Gastrocnemius medialis (tissue), 4 donors: Measurements from ENCODE around the gene GALNT13. TPM values are rescaled to one million over a fixed set of nuclear protein-coding genes. Genes with fewer than 3 reads are reported as not detected.

ENCODE experiments used
- ATAC-seq, 2 donors: fragments of 150-250 bp; one replicate each; pipeline ENCODE4 v1.9.1; 2016
- DNase-seq, 2 donors: peaks; one replicate each; pipeline ENCODE4 v3.0.0-alpha.2; 2019
- H3K27ac ChIP-seq, 4 donors: fragments of 200-600 bp; sonication (generic); 1 replicate in 1 of 4; 2 replicates in 3 of 4; pipeline ENCODE4 v1.5.1; 2016 to 2018; ENCODE audit warnings: mild to moderate bottlenecking in 2 of 4, moderate library complexity in 1 of 4
- H3K27me3 ChIP-seq, 3 donors: fragments of 200-600 bp; sonication (generic) in 2 of 3; 1 replicate in 1 of 3; 2 replicates in 2 of 3; pipeline versions ENCODE4 v1.5.1 to v1.6.0; 2016 to 2019; ENCODE audit warnings: mild to moderate bottlenecking in 1 of 3, moderate library complexity in 1 of 3
- H3K36me3 ChIP-seq, 2 donors: fragments of 200-600 bp; sonication (generic) in 1 of 2; one replicate each; pipeline ENCODE4 v1.5.1; 2017 to 2018
- H3K4me1 ChIP-seq, 2 donors: fragments of 200-600 bp; sonication (generic) in 1 of 2; one replicate each; pipeline ENCODE4 v1.5.1; 2016 to 2017; ENCODE audit warnings: mild to moderate bottlenecking in 2 of 2
- H3K4me3 ChIP-seq, 4 donors: fragments of 200-600 bp; sonication (generic) in 3 of 4; 1 replicate in 1 of 4; 2 replicates in 3 of 4; pipeline ENCODE4 v1.5.1; 2016 to 2019; ENCODE audit warnings: mild to moderate bottlenecking in 2 of 4
- H3K9me3 ChIP-seq, 3 donors: fragments of 200-600 bp; sonication (generic) in 2 of 3; 1 replicate in 1 of 3; 2 replicates in 2 of 3; pipeline ENCODE4 v1.5.1; 2016 to 2019
- CTCF ChIP-seq, 5 experiments: fragments of 450-650 bp in 3 of 5; fragments of 200-600 bp in 2 of 5; sonication (generic) in 2 of 5; IDR thresholded peaks in 4 of 5; conservative IDR thresholded peaks in 1 of 5; 1 replicate in 4 of 5; 2 replicates in 1 of 5; pipeline ENCODE4 v1.5.1; 2016 to 2019; ENCODE audit warnings: antibody characterized with exemption in 5 of 5, mild to moderate bottlenecking in 3 of 5, moderate library complexity in 3 of 5
- POLR2A ChIP-seq, 2 donors: fragments of 450-650 bp; IDR thresholded peaks; one replicate each; pipeline ENCODE4 v1.6.1; 2017; ENCODE audit warnings: antibody characterized with exemption in 2 of 2, mild to moderate bottlenecking in 2 of 2, moderate library complexity in 2 of 2
- in situ Hi-C, 4 donors: fragments of 200-750 bp; cut with MboI; loops; one replicate each; pipeline versions ENCODE4 v1.15.0 to v1.8.0; 2017; ENCODE audit warnings: low sequenced_read_pairs in 4 of 4
- intact Hi-C: fragments of 100-400 bp; cut with DNase I; formaldehyde crosslinking; loops from one replicate; pipeline ENCODE4 v1.15.1; 2023; ENCODE audit warnings: low total_unique reads
- total RNA-seq, 4 donors: library from RNA; depleted of rRNA; stranded (reverse); fragments of >200 nt; gene quantifications; one replicate each; pipeline versions ENCODE4 v1.1.0 to v1.2.3, GENCODE V29; 2016

The GALNT13 gene
- total RNA-seq, 4 donors from 2014 or later, result 0.10 TPM; not detected in 3

DNA sequence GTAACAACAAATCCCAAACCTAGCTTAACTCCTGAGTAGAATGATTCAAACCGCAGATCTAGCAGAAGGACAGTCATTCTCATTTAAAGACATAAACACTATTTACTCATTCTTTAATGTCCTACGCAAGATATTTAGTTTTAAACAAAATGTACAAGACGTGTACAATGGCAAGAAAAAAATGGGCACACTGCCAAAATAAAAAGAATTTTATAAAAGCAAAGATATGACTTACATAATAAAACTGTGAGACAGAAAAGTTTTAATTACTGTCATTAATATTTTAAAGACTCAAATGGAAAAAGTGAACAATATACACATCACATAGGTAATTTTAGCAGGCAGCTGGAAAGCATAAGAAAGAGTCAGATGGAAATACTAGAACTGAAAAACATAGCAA lies 157.8 kb downstream of the GALNT13 start:
- no peaks in the 10 kb centered on the region for H3K4me1 ChIP-seq
- ATAC-seq (no peak), DNase-seq (no peak)
- no peak overlapping the region for H3K4me3 ChIP-seq
- in situ Hi-C loops, result no loop called here
- TF ChIP-seq CTCF (IDR thresholded peaks at IDR 0.05 in 4 of 5, conservative IDR thresholded peaks at IDR 0.05 in 1 of 5), result no peak
- TF ChIP-seq POLR2A (IDR thresholded peaks at IDR 0.05), result no peak
- H3K27ac ChIP-seq, result no peak overlapping the region
- intact Hi-C loops, result no loop called here
- no peaks in the 10 kb centered on the region for H3K27me3 ChIP-seq
- no peaks in the 10 kb centered on the region for H3K36me3 ChIP-seq
- no peaks in the 10 kb centered on the region for H3K9me3 ChIP-seq

GRCh38 chr2:154032220-154032619 lies 160.5 kb downstream of the GALNT13 start:
- ATAC-seq (no peak), DNase-seq (no peak)
- Histone ChIP-seq H3K27me3 (no peaks in the 10 kb centered on the region), H3K9me3 (no peaks in the 10 kb centered on the region), H3K4me3 (no peak overlapping the region), H3K36me3 (no peaks in the 10 kb centered on the region), H3K27ac (no peak overlapping the region), H3K4me1 (no peaks in the 10 kb centered on the region)
- TF ChIP-seq CTCF (IDR thresholded peaks at IDR 0.05 in 4 of 5, conservative IDR thresholded peaks at IDR 0.05 in 1 of 5), result no peak
- TF ChIP-seq POLR2A (IDR thresholded peaks at IDR 0.05), result no peak
- intact Hi-C loops (no loop called here), in situ Hi-C loops (no loop called here)

DNA sequence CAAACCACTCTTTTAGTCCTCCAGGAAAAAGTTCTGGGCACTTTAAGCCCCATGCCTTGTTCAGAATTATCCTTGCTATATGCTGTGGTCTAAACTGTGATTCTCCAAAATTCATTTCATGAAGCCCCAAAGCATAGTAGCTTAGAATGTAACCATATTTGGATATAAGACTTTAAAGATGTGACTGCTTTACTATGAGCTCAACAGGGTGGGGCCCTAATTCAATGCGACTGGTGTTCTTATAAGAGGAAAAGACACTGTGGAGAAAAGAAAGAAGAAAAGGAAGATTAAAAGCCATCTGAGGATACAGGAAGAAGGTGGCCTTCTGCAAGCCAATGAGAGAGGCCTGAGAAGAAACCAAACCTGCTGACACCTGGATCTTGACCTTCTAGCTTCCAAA lies 174.8 kb downstream of the GALNT13 start:
- intact Hi-C loops, result no loop called here
- Histone ChIP-seq H3K4me3 (no peak overlapping the region), H3K4me1 (no peaks in the 10 kb centered on the region), H3K27ac (no peak overlapping the region), H3K27me3 (no peaks in the 10 kb centered on the region), H3K36me3 (no peaks in the 10 kb centered on the region), H3K9me3 (no peaks in the 10 kb centered on the region)
- TF ChIP-seq CTCF (IDR thresholded peaks at IDR 0.05 in 4 of 5, conservative IDR thresholded peaks at IDR 0.05 in 1 of 5) (no peak), POLR2A (IDR thresholded peaks at IDR 0.05) (no peak)
- ATAC-seq (no peak), DNase-seq (no peak)
- in situ Hi-C loops, result no loop called here

GRCh38 chr2:154048905-154049304 lies 177.2 kb downstream of the GALNT13 start:
- H3K4me3 ChIP-seq, result no peak overlapping the region
- H3K4me1 ChIP-seq, result no peaks in the 10 kb centered on the region
- intact Hi-C loops (no loop called here), in situ Hi-C loops (no loop called here)
- H3K27me3 ChIP-seq, result no peaks in the 10 kb centered on the region
- H3K36me3 ChIP-seq, result no peaks in the 10 kb centered on the region
- TF ChIP-seq POLR2A (IDR thresholded peaks at IDR 0.05) (no peak), CTCF (IDR thresholded peaks at IDR 0.05 in 4 of 5, conservative IDR thresholded peaks at IDR 0.05 in 1 of 5) (no peak)
- no peak for ATAC-seq
- no peaks in the 10 kb centered on the region for H3K9me3 ChIP-seq
- no peak for DNase-seq
- H3K27ac ChIP-seq, result no peak overlapping the region

- ATAC-seq (no peak), DNase-seq (no peak)
- no peak for TF ChIP-seq POLR2A (IDR thresholded peaks at IDR 0.05)
- no peak for TF ChIP-seq CTCF (IDR thresholded peaks at IDR 0.05 in 4 of 5, conservative IDR thresholded peaks at IDR 0.05 in 1 of 5)
- intact Hi-C loops (no loop called here), in situ Hi-C loops (no loop called here)
- Histone ChIP-seq H3K36me3 (no peaks in the 10 kb centered on the region), H3K27ac (no peak overlapping the region), H3K9me3 (no peaks in the 10 kb centered on the region), H3K4me3 (no peak overlapping the region), H3K27me3 (no peaks in the 10 kb centered on the region), H3K4me1 (no peaks in the 10 kb centered on the region)
Observed at GRCh38 chr2:154049561-154049960, 177.8 kb downstream of the GALNT13 start.
